GM12865 (cell line): ENCODE results near the gene MEF2C.

ENCODE experiments used
- DNase-seq: peaks from one replicate; pipeline ENCODE4 v3.0.0; 2010; ENCODE audit warnings: low read depth
- H3K4me3 ChIP-seq: 2 replicates; pipeline ENCODE4 v1.5.1; 2011; ENCODE audit warnings: mild to moderate bottlenecking, low read depth, low read length, control low read depth
- CTCF ChIP-seq: IDR thresholded peaks from 2 replicates; pipeline ENCODE4 v1.5.1; 2011; ENCODE audit warnings: low read length, control low read depth, low read depth, inconsistent platforms; ENCODE audit not compliant: insufficient read depth; ENCODE audit errors: missing control alignments

Gene MEF2C

DNA sequence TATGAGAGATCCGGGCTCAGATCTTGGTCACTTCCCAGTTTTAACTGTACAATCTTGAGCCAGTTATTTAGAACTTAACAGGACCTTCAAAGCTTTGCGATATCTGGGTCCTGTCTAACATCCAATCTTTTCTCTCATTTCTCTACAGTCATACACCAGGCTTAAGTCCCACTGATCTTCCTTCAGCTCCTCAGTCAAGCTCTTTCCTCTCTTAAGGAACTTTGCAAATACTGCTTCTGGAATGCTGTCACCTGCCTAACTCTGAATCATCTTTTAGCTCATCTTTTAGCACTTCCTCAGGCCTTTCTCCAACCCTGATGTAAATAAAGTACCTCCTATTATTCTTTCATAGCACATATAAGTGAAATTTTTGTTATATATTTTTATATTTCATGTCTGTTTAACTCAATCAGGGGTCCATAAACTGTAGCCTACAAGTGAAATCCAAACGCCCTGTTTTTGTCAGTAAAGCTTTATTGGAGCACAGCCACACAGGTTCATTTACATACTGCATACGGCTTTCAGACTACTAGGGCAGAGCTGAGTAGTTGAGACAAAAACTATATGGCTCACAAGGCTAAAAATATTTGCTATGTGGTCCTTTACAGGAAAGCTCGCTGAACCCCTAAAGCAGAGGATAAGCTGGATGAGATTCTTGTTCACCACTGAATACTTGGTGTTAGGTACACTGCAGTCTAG is 63.5 kb downstream of the MEF2C start:
- TF ChIP-seq CTCF: no peak
- peak overlapping the region; percentile 85 for H3K4me3 ChIP-seq
- peak; percentile 66 for DNase-seq

GRCh38 chr5:88818296-88818695 is 64.7 kb downstream of the MEF2C start:
- H3K4me3 ChIP-seq: peak overlapping the region; percentile 85
- no peak for DNase-seq
- TF ChIP-seq CTCF: no peak

- TF ChIP-seq CTCF: no peak
- H3K4me3 ChIP-seq: no peak overlapping the region; the same call in 1 of the 2 replicates
- no peak for DNase-seq
These were observed 66.8 kb downstream of the MEF2C start for GRCh38 chr5:88816195-88816594.

DNA sequence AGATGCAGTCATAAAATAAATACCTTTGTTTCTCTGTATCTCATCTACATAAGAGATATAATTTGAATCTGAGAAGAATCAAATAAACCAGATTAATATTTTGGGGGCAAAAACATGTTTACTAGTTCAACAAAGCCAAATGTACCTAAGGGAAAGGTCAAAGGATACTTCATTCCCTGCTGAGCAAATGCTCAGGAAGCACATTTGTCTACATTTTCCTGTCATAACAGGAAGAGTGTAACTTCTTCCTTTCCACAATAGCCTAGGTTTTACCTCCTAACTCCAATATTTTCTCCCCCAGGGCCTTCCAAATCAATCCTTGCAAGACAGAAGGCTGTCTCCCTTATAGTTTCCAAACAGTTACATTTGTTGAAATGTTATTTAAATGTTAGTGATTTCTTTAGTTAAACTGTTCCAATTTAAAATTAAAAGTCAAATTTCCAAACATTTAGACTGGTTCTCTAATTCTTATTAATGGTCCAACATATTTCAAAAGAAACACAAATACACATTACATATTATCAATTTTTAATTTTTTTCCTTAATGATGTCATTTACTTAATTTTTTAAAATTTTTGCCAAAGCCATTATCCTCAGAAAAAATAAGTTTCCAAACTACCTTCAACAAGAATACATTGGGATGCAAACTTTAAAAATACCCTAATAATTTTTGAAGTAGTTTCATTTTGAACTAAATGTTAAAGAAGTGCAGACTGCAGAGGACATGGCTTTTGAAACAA is 67.8 kb downstream of the MEF2C start:
- H3K4me3 ChIP-seq: no peak overlapping the region
- DNase-seq: no peak
- no peak for TF ChIP-seq CTCF

- DNase-seq: no peak
- H3K4me3 ChIP-seq: no peak overlapping the region
- no peak for TF ChIP-seq CTCF
These were observed 69.0 kb downstream of the MEF2C start for GRCh38 chr5:88813805-88814575.

- TF ChIP-seq CTCF: no peak
- DNase-seq: no peak
- H3K4me3 ChIP-seq: no peak overlapping the region
These were observed 69.7 kb downstream of the MEF2C start for GRCh38 chr5:88813244-88813643.
